WTC11 (cell line): ENCODE data around the gene WNT5B. TPM values are rescaled to one million over a fixed set of nuclear protein-coding genes. Genes with fewer than 3 reads are reported as not detected.
A peak's percentile ranks its signal among the peaks of the same experiment; 100 is the strongest.

Experiments
- ATAC-seq: fragments of 200-7000 bp; cut with Tn5 transposase; 2 replicates; pipeline ENCODE4 v1.10.0; 2021; ENCODE audit warnings: mild to moderate bottlenecking, moderate library complexity
- CTCF ChIA-PET: fragments of 300-600 bp; sonication (Branson Sonifier 250); formaldehyde crosslinking; loops from one replicate; lab custom pipeline; 2021; ENCODE audit warnings: antibody characterized with exemption; lab: Charles Lee
- POLR2A ChIA-PET: fragments of 350-600 bp; sonication (Branson Sonifier 250); formaldehyde crosslinking; loops from one replicate; lab custom pipeline; 2021; ENCODE audit warnings: antibody characterized with exemption; lab: Charles Lee
- DNase-seq: peaks from one replicate; pipeline ENCODE4 v3.0.0; 2021; ENCODE audit warnings: low spot score
- H3K27ac Mint-ChIP-seq: 2 replicates; pipeline ENCODE4 v1.8.0; 2021; ENCODE audit warnings: mixed read lengths
- H3K27me3 Mint-ChIP-seq: 2 replicates; pipeline ENCODE4 v1.8.0; 2021; ENCODE audit warnings: low read depth, mild to moderate bottlenecking, moderate library complexity, mixed read lengths
- H3K36me3 Mint-ChIP-seq: 2 replicates; pipeline ENCODE4 v1.8.0; 2021; ENCODE audit warnings: mixed read lengths
- H3K4me1 Mint-ChIP-seq: 2 replicates; pipeline ENCODE4 v1.8.0; 2022; ENCODE audit warnings: mixed read lengths
- H3K4me3 Mint-ChIP-seq: 2 replicates; pipeline ENCODE4 v1.8.0; 2021; ENCODE audit warnings: mild to moderate bottlenecking, moderate library complexity, mixed read lengths
- H3K9me3 Mint-ChIP-seq: 2 replicates; pipeline ENCODE4 v1.8.0; 2021; ENCODE audit warnings: mixed read lengths
- CBFB ChIP-seq: sonication (generic); formaldehyde crosslinking; IDR thresholded peaks from 2 replicates; pipeline ENCODE4 v1.8.1; 2022; ENCODE audit warnings: mild to moderate bottlenecking, low read depth, missing genetic modification reagents
- CREB1 ChIP-seq: sonication (generic); formaldehyde crosslinking; IDR thresholded peaks from 2 replicates; pipeline ENCODE4 v1.8.0; 2023; ENCODE audit warnings: mild to moderate bottlenecking, missing genetic modification reagents
- ESRRA ChIP-seq: sonication (generic); formaldehyde crosslinking; IDR thresholded peaks from 2 replicates; pipeline ENCODE4 v1.8.1; 2022; ENCODE audit warnings: mild to moderate bottlenecking, missing genetic modification reagents, borderline replicate concordance
- ETV6 ChIP-seq: sonication (generic); formaldehyde crosslinking; IDR thresholded peaks from 2 replicates; pipeline ENCODE4 v1.8.1; 2022; ENCODE audit warnings: mild to moderate bottlenecking, missing genetic modification reagents
- FOXK1 ChIP-seq: sonication (generic); formaldehyde crosslinking; IDR thresholded peaks from 2 replicates; pipeline ENCODE4 v1.8.0; 2022; ENCODE audit warnings: mild to moderate bottlenecking, moderate library complexity, missing genetic modification reagents
- KAT7 ChIP-seq: sonication (generic); formaldehyde crosslinking; IDR thresholded peaks from 2 replicates; pipeline ENCODE4 v1.8.1; 2023; ENCODE audit warnings: missing genetic modification reagents, mild to moderate bottlenecking, borderline replicate concordance
- MXD4 ChIP-seq: fragments of 250-450 bp; sonication (Bioruptor Pico); IDR thresholded peaks from 2 replicates; pipeline ENCODE4 v1.8.0; 2021; ENCODE audit warnings: mild to moderate bottlenecking, moderate library complexity, borderline replicate concordance
- MYBL2 ChIP-seq: sonication (generic); formaldehyde crosslinking; IDR thresholded peaks from 2 replicates; pipeline ENCODE4 v1.8.1; 2023; ENCODE audit warnings: mild to moderate bottlenecking, moderate library complexity, missing genetic modification reagents
- NFATC4 ChIP-seq: fragments of 250-450 bp; sonication (Bioruptor Pico); IDR thresholded peaks from 2 replicates; pipeline ENCODE4 v1.9.0; 2021; ENCODE audit warnings: mild to moderate bottlenecking
- OVOL2 ChIP-seq: fragments of 250-450 bp; sonication (Bioruptor Pico); IDR thresholded peaks from 2 replicates; pipeline ENCODE4 v1.9.0; 2021; ENCODE audit warnings: mild to moderate bottlenecking, borderline replicate concordance
- ZBTB21 ChIP-seq: sonication (generic); formaldehyde crosslinking; IDR thresholded peaks from 2 replicates; pipeline ENCODE4 v1.8.1; 2023; ENCODE audit warnings: mild to moderate bottlenecking, missing genetic modification reagents, borderline replicate concordance
- ZNF263 ChIP-seq: sonication (generic); formaldehyde crosslinking; IDR thresholded peaks from 2 replicates; pipeline ENCODE4 v1.8.1; 2022; ENCODE audit warnings: low read depth, mild to moderate bottlenecking, moderate library complexity, missing genetic modification reagents
- ZNF317 ChIP-seq: sonication (generic); formaldehyde crosslinking; IDR thresholded peaks from 2 replicates; pipeline ENCODE4 v1.8.1; 2023; ENCODE audit warnings: low read depth, mild to moderate bottlenecking, moderate library complexity, missing genetic modification reagents, borderline replicate concordance
- total RNA-seq: library from RNA; stranded (reverse); gene quantifications from 3 replicates; pipeline ENCODE4 v1.2.3, GENCODE V29; 2021
- TF ChIP-seq, protein P1 (sequence below): sonication (generic); formaldehyde crosslinking; IDR thresholded peaks from 2 replicates; pipeline ENCODE4 v1.8.1; 2022; ENCODE audit warnings: low read depth, mild to moderate bottlenecking, moderate library complexity, missing genetic modification reagents, borderline replicate concordance
- TF ChIP-seq, protein P2 (sequence below): fragments of 200-600 bp; IDR thresholded peaks from 2 replicates; pipeline ENCODE4 v1.8.0; 2022; ENCODE audit warnings: antibody characterized with exemption
- TF ChIP-seq, protein P3 (sequence below): fragments of 250-450 bp; sonication (Bioruptor Pico); IDR thresholded peaks from 2 replicates; pipeline ENCODE4 v1.8.0; 2021; ENCODE audit warnings: mild to moderate bottlenecking
- TF ChIP-seq, protein P4 (sequence below): fragments of 250-450 bp; sonication (Bioruptor Pico); IDR thresholded peaks from 2 replicates; pipeline ENCODE4 v2.1.2; 2022; ENCODE audit warnings: mild to moderate bottlenecking, moderate library complexity
- TF ChIP-seq, protein P5 (sequence below): fragments of 250-450 bp; sonication (Bioruptor Pico); IDR thresholded peaks from 2 replicates; pipeline ENCODE4 v1.9.0; 2021; ENCODE audit warnings: mild to moderate bottlenecking

The WNT5B gene
- total RNA-seq, 1 experiment from 2014 or later: 4.5 TPM

DNA sequence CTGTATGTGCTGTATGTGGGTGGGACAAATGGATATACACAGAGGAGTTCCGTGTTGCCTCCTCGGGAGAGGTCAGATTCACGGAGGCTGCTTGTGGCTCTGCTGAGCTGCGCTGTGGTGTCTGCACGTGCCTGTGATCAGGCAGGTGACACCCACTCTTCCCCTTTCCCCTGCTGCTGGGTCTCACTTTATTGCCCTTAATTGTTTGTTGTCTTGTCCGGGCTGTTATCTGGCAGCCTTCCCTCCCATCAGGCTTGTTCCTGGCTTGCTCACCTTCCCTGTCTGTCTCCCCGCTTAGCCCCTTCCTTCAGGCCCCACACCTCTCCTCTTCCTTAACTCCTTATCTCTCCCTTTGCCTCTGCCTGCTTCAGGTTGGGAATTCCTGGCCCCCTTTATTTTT lies 13.5 kb downstream of the WNT5B start:
- POLR2A ChIA-PET: interaction anchor here (1.2 kb wide), 1 partner anchor 8 kb away, joined by 4 read pairs; no protein-coding TSS in a partner anchor

DNA sequence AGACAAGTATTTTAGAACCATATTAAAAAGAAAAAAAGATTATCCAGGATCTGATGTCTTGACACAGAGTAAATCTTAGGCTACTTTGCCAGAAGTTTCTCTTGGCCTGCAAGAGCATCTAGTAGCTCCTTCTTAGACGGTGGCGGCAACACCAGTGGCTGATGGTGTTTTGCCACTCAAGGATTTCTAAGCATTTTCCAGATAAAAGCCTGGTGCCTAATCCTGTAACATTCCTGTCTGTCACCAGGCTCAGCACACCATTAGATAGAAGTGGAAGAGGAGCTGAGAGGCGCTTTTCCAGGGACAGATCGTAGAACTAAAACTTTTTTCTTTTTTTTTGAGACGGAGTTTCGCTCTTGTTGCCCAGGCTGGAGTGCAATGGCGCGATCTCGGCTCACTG lies 14.0 kb downstream of the WNT5B start:
- ChIA-PET CTCF (interaction anchor here (0.6 to 3.4 kb wide), 6 partner anchors 8 to 297 kb away, joined by 3 to 21 read pairs (median 10); no protein-coding TSS in a partner anchor), POLR2A (interaction anchor here (1.2 kb wide), 1 partner anchor 8 kb away, joined by 4 read pairs; no protein-coding TSS in a partner anchor)

More for the DNA sequence above, 13.5 kb downstream of the WNT5B start:
- Mint-ChIP-seq H3K4me1 (no peaks in the 10 kb centered on the region), H3K36me3 (no peaks in the 10 kb centered on the region), H3K4me3 (no peak overlapping the region)
- ATAC-seq: no peak
- CTCF ChIA-PET: interaction anchor here (0.9 to 3.4 kb wide), 5 partner anchors 8 to 297 kb away, joined by 3 to 21 read pairs (median 14); no protein-coding TSS in a partner anchor
- TF ChIP-seq ESRRA (CRISPR knock-in tag): no peak
- TF ChIP-seq, protein P1, sequence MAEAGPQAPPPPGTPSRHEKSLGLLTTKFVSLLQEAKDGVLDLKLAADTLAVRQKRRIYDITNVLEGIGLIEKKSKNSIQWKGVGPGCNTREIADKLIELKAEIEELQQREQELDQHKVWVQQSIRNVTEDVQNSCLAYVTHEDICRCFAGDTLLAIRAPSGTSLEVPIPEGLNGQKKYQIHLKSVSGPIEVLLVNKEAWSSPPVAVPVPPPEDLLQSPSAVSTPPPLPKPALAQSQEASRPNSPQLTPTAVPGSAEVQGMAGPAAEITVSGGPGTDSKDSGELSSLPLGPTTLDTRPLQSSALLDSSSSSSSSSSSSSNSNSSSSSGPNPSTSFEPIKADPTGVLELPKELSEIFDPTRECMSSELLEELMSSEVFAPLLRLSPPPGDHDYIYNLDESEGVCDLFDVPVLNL (CRISPR knock-in tag): no peak
- TF ChIP-seq, protein P2, sequence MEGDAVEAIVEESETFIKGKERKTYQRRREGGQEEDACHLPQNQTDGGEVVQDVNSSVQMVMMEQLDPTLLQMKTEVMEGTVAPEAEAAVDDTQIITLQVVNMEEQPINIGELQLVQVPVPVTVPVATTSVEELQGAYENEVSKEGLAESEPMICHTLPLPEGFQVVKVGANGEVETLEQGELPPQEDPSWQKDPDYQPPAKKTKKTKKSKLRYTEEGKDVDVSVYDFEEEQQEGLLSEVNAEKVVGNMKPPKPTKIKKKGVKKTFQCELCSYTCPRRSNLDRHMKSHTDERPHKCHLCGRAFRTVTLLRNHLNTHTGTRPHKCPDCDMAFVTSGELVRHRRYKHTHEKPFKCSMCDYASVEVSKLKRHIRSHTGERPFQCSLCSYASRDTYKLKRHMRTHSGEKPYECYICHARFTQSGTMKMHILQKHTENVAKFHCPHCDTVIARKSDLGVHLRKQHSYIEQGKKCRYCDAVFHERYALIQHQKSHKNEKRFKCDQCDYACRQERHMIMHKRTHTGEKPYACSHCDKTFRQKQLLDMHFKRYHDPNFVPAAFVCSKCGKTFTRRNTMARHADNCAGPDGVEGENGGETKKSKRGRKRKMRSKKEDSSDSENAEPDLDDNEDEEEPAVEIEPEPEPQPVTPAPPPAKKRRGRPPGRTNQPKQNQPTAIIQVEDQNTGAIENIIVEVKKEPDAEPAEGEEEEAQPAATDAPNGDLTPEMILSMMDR: no peak
- TF ChIP-seq MXD4: no peak
- TF ChIP-seq, all 79 proteins: peak for 0
- H3K9me3 Mint-ChIP-seq: no peaks in the 10 kb centered on the region
- H3K27ac Mint-ChIP-seq: no peak overlapping the region
- H3K27me3 Mint-ChIP-seq: no peaks in the 10 kb centered on the region
- DNase-seq: no peak

DNA sequence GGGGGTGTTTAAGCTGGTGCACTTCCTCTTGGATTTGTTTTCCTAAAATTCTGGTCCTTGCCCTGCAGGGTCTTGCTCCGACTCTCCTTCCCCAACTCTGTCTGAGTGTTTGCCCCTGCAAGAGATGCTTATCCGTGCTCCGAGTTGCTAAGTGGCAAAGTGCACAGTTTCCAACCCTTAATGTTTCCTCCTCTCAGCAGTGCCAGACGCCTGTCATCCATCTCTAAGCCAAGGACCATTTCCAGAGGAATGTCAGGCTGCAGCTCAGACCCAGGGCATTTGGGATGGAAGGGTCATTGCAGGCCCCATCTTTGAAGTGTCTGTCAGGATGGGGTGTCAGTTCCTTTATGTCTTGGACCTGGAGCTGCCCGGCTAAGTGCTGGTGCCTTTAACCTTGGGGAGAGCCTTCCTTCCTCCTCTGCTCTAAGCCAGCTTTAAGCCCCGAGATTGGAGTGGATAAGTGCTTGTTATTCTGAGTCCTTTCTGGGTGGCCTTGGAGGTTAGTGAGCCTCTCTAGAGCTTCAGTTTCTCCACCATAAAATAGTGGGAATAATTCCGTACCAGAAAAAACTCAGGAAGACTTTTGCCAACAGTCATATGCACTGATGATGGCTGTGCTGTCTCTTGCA lies 15.0 kb downstream of the WNT5B start:
- DNase-seq: no peak
- Mint-ChIP-seq H3K27ac (no peak overlapping the region), H3K4me3 (no peak overlapping the region), H3K9me3 (no peaks in the 10 kb centered on the region), H3K27me3 (no peaks in the 10 kb centered on the region), H3K36me3 (no peaks in the 10 kb centered on the region), H3K4me1 (no peaks in the 10 kb centered on the region)
- POLR2A ChIA-PET: no interaction called here
- CTCF ChIA-PET: interaction anchor here (0.8 to 3.4 kb wide), 5 partner anchors 9 to 296 kb away, joined by 3 to 21 read pairs (median 14); no protein-coding TSS in a partner anchor
- TF ChIP-seq, protein P3, sequence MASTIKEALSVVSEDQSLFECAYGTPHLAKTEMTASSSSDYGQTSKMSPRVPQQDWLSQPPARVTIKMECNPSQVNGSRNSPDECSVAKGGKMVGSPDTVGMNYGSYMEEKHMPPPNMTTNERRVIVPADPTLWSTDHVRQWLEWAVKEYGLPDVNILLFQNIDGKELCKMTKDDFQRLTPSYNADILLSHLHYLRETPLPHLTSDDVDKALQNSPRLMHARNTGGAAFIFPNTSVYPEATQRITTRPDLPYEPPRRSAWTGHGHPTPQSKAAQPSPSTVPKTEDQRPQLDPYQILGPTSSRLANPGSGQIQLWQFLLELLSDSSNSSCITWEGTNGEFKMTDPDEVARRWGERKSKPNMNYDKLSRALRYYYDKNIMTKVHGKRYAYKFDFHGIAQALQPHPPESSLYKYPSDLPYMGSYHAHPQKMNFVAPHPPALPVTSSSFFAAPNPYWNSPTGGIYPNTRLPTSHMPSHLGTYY (CRISPR knock-in tag): no peak
- TF ChIP-seq FOXK1: no peak
- no peak for ATAC-seq

More for the DNA sequence above, 14.0 kb downstream of the WNT5B start:
- H3K27me3 Mint-ChIP-seq: no peaks in the 10 kb centered on the region
- H3K36me3 Mint-ChIP-seq: no peaks in the 10 kb centered on the region
- peak overlapping the region; percentile 86 for H3K27ac Mint-ChIP-seq
- no peak for DNase-seq
- no peaks in the 10 kb centered on the region for H3K9me3 Mint-ChIP-seq
- H3K4me1 Mint-ChIP-seq: no peaks in the 10 kb centered on the region
- H3K4me3 Mint-ChIP-seq: no peak overlapping the region
- no peak for ATAC-seq
- TF ChIP-seq ESRRA (CRISPR knock-in tag) (no peak), NFATC4 (CRISPR knock-in tag) (no peak), MYBL2 (no peak), CREB1 (CRISPR knock-in tag) (no peak), ETV6 (CRISPR knock-in tag) (no peak), KAT7 (no peak), ZBTB21 (CRISPR knock-in tag) (no peak), ZNF263 (CRISPR knock-in tag) (no peak), CBFB (CRISPR knock-in tag) (no peak), OVOL2 (CRISPR knock-in tag) (no peak), ZNF317 (CRISPR knock-in tag) (no peak)
- TF ChIP-seq, protein P4, sequence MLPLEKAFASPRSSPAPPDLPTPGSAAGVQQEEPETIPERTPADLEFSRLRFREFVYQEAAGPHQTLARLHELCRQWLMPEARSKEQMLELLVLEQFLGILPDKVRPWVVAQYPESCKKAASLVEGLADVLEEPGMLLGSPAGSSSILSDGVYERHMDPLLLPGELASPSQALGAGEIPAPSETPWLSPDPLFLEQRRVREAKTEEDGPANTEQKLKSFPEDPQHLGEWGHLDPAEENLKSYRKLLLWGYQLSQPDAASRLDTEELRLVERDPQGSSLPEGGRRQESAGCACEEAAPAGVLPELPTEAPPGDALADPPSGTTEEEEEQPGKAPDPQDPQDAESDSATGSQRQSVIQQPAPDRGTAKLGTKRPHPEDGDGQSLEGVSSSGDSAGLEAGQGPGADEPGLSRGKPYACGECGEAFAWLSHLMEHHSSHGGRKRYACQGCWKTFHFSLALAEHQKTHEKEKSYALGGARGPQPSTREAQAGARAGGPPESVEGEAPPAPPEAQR (CRISPR knock-in tag): no peak
- TF ChIP-seq, protein P5, sequence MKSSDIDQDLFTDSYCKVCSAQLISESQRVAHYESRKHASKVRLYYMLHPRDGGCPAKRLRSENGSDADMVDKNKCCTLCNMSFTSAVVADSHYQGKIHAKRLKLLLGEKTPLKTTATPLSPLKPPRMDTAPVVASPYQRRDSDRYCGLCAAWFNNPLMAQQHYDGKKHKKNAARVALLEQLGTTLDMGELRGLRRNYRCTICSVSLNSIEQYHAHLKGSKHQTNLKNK (CRISPR knock-in tag): no peak
